ENCODE measurements around the gene EFHC1. TPM values are rescaled to one million over a fixed set of nuclear protein-coding genes. Genes with fewer than 3 reads are reported as not detected.
A peak's percentile ranks its signal among the peaks of the same experiment; 100 is the strongest.

The EFHC1 gene
- total RNA-seq, 1 donor = 30.3 TPM

- DNase-seq (ENCODE audit: low read depth) = peak; percentile 2
- no peak overlapping the region for H3K4me3 ChIP-seq (ENCODE audit: low read depth, low read length)
- TF ChIP-seq CTCF (IDR thresholded peaks at IDR 0.05; ENCODE audit: insufficient read depth, low read length) = no peak
Measured at GRCh38 chr6:52491203-52492069, 71.3 kb downstream of the EFHC1 start.

- H3K4me3 ChIP-seq (ENCODE audit: low read depth, low read length) = no peak overlapping the region
- DNase-seq (ENCODE audit: low read depth) = peak; percentile 18
- no peak for TF ChIP-seq CTCF (IDR thresholded peaks at IDR 0.05; ENCODE audit: insufficient read depth, low read length)
Measured at GRCh38 chr6:52493669-52494068, 73.5 kb downstream of the EFHC1 start.

- no peak for TF ChIP-seq CTCF (IDR thresholded peaks at IDR 0.05; ENCODE audit: insufficient read depth, low read length)
- peak; percentile 2 for DNase-seq (ENCODE audit: low read depth)
- no peak overlapping the region for H3K4me3 ChIP-seq (ENCODE audit: low read depth, low read length)
Measured at GRCh38 chr6:52494298-52495072, 74.3 kb downstream of the EFHC1 start.

- DNase-seq (ENCODE audit: low read depth) = no peak
- no peak overlapping the region for H3K4me3 ChIP-seq (ENCODE audit: low read depth, low read length)
- no peak for TF ChIP-seq CTCF (IDR thresholded peaks at IDR 0.05; ENCODE audit: insufficient read depth, low read length)
Measured at GRCh38 chr6:52495922-52496321, 75.8 kb downstream of the EFHC1 start.

- TF ChIP-seq CTCF (IDR thresholded peaks at IDR 0.05; ENCODE audit: insufficient read depth, low read length) = no peak
- H3K4me3 ChIP-seq (ENCODE audit: low read depth, low read length) = no peak overlapping the region
- peak; percentile 11 for DNase-seq (ENCODE audit: low read depth)
Measured at GRCh38 chr6:52496631-52497030, 76.5 kb downstream of the EFHC1 start.

- peak; percentile 63 for DNase-seq (ENCODE audit: low read depth)
Measured at GRCh38 chr6:52497652-52498408, 77.7 kb downstream of the EFHC1 start.

More at GRCh38 chr6:52497652-52498408, 77.7 kb downstream of the EFHC1 start:
- TF ChIP-seq CTCF (IDR thresholded peaks at IDR 0.05; ENCODE audit: insufficient read depth, low read length) = no peak
- H3K4me3 ChIP-seq (ENCODE audit: low read depth, low read length) = no peak overlapping the region

Measured in fibroblast of the aortic adventitia (primary cell).